ENCODE data around the gene HAND2. TPM values are rescaled to one million over a fixed set of nuclear protein-coding genes. Genes with fewer than 3 reads are reported as not detected.

Gene HAND2
- total and polyA plus RNA-seq, 10 donors: 0.80 to 6.3 (median 1.8) TPM

DNA sequence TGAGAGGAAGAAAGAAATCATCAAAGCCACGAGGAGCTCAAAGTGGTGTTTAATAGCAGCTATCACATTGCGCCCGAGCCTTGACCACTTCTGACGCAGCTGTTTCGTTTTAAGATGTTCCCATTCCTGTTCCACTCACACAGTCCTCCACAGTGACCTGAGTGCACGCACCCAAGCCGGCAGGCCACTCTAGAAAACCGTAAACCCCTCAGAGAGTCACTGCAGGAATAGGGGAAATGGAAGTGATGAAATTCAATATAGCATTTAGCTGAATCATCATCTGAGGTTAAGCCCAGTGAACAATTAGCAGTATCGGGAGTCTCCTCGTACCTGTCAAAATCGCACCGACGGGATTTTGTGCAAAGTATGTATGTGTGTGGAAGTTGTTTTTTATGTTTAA is 17.9 kb upstream of the HAND2 start:
- Histone ChIP-seq H3K36me3 (no peaks in the 10 kb centered on the region), H3K27me3 (replicated peaks in 1 of 7) (peaks cover 0 to 76% (median 6%) of the 10 kb centered on the region in 7 donors), H3K4me1 (no peaks in the 10 kb centered on the region), H3K9me3 (no peaks in the 10 kb centered on the region), H3K4me3 (no peak overlapping the region), H3K27ac (no peak overlapping the region)
- no peak for TF ChIP-seq POLR2AphosphoS5 (IDR thresholded peaks at IDR 0.05)
- TF ChIP-seq POLR2A (IDR thresholded peaks at IDR 0.05): no peak
- TF ChIP-seq, protein P1, sequence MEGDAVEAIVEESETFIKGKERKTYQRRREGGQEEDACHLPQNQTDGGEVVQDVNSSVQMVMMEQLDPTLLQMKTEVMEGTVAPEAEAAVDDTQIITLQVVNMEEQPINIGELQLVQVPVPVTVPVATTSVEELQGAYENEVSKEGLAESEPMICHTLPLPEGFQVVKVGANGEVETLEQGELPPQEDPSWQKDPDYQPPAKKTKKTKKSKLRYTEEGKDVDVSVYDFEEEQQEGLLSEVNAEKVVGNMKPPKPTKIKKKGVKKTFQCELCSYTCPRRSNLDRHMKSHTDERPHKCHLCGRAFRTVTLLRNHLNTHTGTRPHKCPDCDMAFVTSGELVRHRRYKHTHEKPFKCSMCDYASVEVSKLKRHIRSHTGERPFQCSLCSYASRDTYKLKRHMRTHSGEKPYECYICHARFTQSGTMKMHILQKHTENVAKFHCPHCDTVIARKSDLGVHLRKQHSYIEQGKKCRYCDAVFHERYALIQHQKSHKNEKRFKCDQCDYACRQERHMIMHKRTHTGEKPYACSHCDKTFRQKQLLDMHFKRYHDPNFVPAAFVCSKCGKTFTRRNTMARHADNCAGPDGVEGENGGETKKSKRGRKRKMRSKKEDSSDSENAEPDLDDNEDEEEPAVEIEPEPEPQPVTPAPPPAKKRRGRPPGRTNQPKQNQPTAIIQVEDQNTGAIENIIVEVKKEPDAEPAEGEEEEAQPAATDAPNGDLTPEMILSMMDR (IDR thresholded peaks at IDR 0.05 in 8 of 11, conservative IDR thresholded peaks at IDR 0.05 in 3 of 11): no peak
- DNase-seq: peak; percentile 35
- intact Hi-C loops (cut with DNase I; ENCODE audit: low total_unique reads): no loop called here
- 38 to 54% (median 44%) methylated on average over 13 of the region's 13 CpGs for WGBS, 5 donors

DNA sequence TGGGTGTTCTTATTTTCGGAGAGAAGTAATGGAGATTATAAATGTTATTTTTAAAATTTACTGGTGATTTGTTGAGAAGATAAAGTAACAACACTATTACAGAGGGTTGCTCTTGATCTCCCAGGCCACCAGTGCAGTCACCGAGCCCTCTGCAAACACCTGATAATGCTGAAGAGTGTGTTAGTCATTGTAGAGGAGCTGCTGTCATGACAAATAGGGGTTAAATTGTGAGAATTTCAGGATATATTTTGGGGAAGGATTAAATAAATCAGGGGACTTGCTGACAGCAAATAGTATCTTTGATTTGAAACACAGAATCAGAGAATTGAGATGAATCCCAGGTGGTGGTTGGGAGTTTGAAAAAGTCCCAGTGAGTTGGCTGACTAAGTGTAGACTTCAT is 16.7 kb upstream of the HAND2 start:
- no peak for DNase-seq
- WGBS, 5 donors: 85 to 93% (median 89%) methylated on average over 2 of the region's 2 CpGs
- no peak overlapping the region for H3K27ac ChIP-seq
- no peaks in the 10 kb centered on the region for H3K9me3 ChIP-seq
- H3K4me1 ChIP-seq: no peaks in the 10 kb centered on the region
- intact Hi-C loops (cut with DNase I; ENCODE audit: low total_unique reads): no loop called here
- H3K4me3 ChIP-seq: no peak overlapping the region
- TF ChIP-seq POLR2AphosphoS5 (IDR thresholded peaks at IDR 0.05) (no peak), POLR2A (IDR thresholded peaks at IDR 0.05) (no peak)
- TF ChIP-seq, protein P1 (IDR thresholded peaks at IDR 0.05 in 8 of 11, conservative IDR thresholded peaks at IDR 0.05 in 3 of 11): no peak
- H3K27me3 ChIP-seq (replicated peaks in 1 of 7): peaks cover 0 to 81% (median 6%) of the 10 kb centered on the region in 7 donors
- no peaks in the 10 kb centered on the region for H3K36me3 ChIP-seq

DNA sequence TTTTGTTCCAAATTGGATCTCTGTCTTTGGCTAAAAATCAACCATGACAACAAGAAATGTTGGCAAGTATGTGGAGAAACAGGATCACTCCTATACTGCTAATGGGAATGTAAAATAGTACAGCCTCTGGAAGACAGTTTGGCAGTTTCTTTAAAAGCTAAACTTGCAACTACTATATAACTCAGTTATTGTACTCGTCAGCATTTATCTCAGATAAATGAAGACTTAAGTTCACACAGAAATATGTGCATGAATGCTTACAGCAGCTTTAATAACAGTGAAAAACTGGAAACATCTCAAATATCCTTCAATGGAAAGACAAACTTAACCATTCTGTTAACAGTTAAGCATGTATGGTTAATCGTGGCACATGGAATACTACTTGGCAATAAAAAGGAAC is 15.4 kb upstream of the HAND2 start:
- WGBS, 5 donors: 84 to 90% (median 86%) methylated on average over 2 of the region's 2 CpGs
- no peak for TF ChIP-seq POLR2AphosphoS5 (IDR thresholded peaks at IDR 0.05)
- TF ChIP-seq, protein P1 (IDR thresholded peaks at IDR 0.05 in 8 of 11, conservative IDR thresholded peaks at IDR 0.05 in 3 of 11): no peak
- TF ChIP-seq POLR2A (IDR thresholded peaks at IDR 0.05): no peak
- H3K4me1 ChIP-seq: no peaks in the 10 kb centered on the region
- no peak overlapping the region for H3K27ac ChIP-seq
- intact Hi-C loops (cut with DNase I; ENCODE audit: low total_unique reads): no loop called here
- no peak overlapping the region for H3K4me3 ChIP-seq
- no peak for DNase-seq
- H3K36me3 ChIP-seq: no peaks in the 10 kb centered on the region
- H3K9me3 ChIP-seq: no peaks in the 10 kb centered on the region
- peaks cover 0 to 83% (median 16%) of the 10 kb centered on the region in 7 donors for H3K27me3 ChIP-seq (replicated peaks in 1 of 7)

DNA sequence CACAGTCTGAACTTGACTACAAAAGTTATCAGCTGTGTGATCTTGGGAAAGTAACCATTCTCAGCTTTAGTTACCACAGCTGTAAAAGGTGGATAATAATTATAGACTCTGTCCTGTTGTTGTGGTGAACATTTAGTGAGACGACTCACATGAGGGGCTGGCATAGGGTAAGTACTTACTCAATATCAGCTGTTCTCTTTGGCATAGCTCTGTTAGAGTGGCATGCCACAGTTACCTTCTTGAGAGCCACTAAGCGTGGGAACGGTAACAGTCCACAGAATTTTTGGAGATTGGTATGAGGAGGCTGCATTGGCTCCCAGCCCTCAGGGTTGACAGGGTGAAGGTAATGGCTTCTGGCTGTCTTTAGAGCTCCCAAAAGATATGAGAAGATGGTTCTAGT is 13.2 kb upstream of the HAND2 start:
- Histone ChIP-seq H3K4me1 (peaks cover 7 to 12% (median 11%) of the 10 kb centered on the region in 6 donors), H3K27ac (no peak overlapping the region), H3K4me3 (no peak overlapping the region), H3K9me3 (no peaks in the 10 kb centered on the region), H3K27me3 (replicated peaks in 1 of 7) (peaks cover 0 to 84% (median 38%) of the 10 kb centered on the region in 7 donors), H3K36me3 (no peaks in the 10 kb centered on the region)
- TF ChIP-seq, protein P1 (IDR thresholded peaks at IDR 0.05 in 8 of 11, conservative IDR thresholded peaks at IDR 0.05 in 3 of 11): no peak
- TF ChIP-seq POLR2AphosphoS5 (IDR thresholded peaks at IDR 0.05) (no peak), POLR2A (IDR thresholded peaks at IDR 0.05) (no peak)
- DNase-seq: no peak
- intact Hi-C loops (cut with DNase I; ENCODE audit: low total_unique reads): no loop called here
- 81 to 89% (median 85%) methylated on average over 3 of the region's 3 CpGs for WGBS, 5 donors
